IMR-90 (cell line): ENCODE data around the gene AP4S1. TPM values are rescaled to one million over a fixed set of nuclear protein-coding genes. Genes with fewer than 3 reads are reported as not detected.
A peak's percentile ranks its signal among the peaks of the same experiment; 100 is the strongest.

ENCODE experiments used
- ATAC-seq: fragments of 200-7000 bp; cut with Tn5 transposase; 2 replicates; pipeline ENCODE4 v1.9.1; 2020; ENCODE audit warnings: low read depth, mild to moderate bottlenecking, moderate library complexity
- BruUV-seq: library from RNA; stranded (reverse); fragments of 400-500 nt; replicated peaks from 2 replicates; lab custom pipeline; 2021; lab: Mats Ljungman, UMichigan
- CTCF ChIA-PET: fragments of 300-600 bp; formaldehyde crosslinking; extraction: SDS; loops from one replicate; lab custom pipeline; 2021; ENCODE audit warnings: antibody characterized with exemption; lab: Yijun Ruan, JAX
- POLR2A ChIA-PET: fragments of 300-600 bp; sonication (Branson Sonifier 250); formaldehyde crosslinking; loops from one replicate; lab custom pipeline; 2022; ENCODE audit warnings: antibody characterized with exemption; ENCODE audit not compliant: unreplicated experiment; lab: Charles Lee
- DNase-seq: peaks from one replicate; pipeline ENCODE4 v3.0.0; 2013
- H2AFZ ChIP-seq: replicated peaks from 2 replicates; pipeline ENCODE3; 2013; ENCODE audit warnings: low read length, mild to moderate bottlenecking; ENCODE audit not compliant: poor library complexity
- H2AK5ac ChIP-seq: 2 replicates; pipeline ENCODE4 v1.6.1; 2013; ENCODE audit warnings: low read depth, low read length, inconsistent platforms
- H2AK9ac ChIP-seq: replicated peaks from 2 replicates; pipeline ENCODE3; 2013; ENCODE audit warnings: mild to moderate bottlenecking, low read depth, low read length, moderate library complexity; ENCODE audit not compliant: poor library complexity
- H2BK120ac ChIP-seq: 2 replicates; pipeline ENCODE4 v1.6.1; 2013; ENCODE audit warnings: low read depth, low read length, inconsistent platforms
- H2BK15ac ChIP-seq: 3 replicates; pipeline ENCODE4 v1.6.1; 2013; ENCODE audit warnings: low read depth, low read length, inconsistent platforms
- H2BK20ac ChIP-seq: 2 replicates; pipeline ENCODE4 v1.6.1; 2013; ENCODE audit warnings: low read depth, mild to moderate bottlenecking, inconsistent platforms, low read length, moderate library complexity
- H2BK5ac ChIP-seq: 2 replicates; pipeline ENCODE4 v1.6.1; 2013; ENCODE audit warnings: mild to moderate bottlenecking, low read depth, low read length, inconsistent platforms; ENCODE audit not compliant: poor library complexity, severe bottlenecking
- H3K14ac ChIP-seq: replicated peaks from 2 replicates; pipeline ENCODE4 v1.6.1; 2013; ENCODE audit warnings: low read depth, low read length, inconsistent platforms
- H3K18ac ChIP-seq: 2 replicates; pipeline ENCODE4 v1.6.1; 2013; ENCODE audit warnings: low read depth, low read length, control low read depth
- H3K23ac ChIP-seq: 2 replicates; pipeline ENCODE4 v1.6.1; 2013; ENCODE audit warnings: low read depth, low read length, inconsistent platforms
- H3K27ac ChIP-seq: 2 replicates; pipeline ENCODE4 v1.5.1; 2013; ENCODE audit warnings: mild to moderate bottlenecking, control low read depth, low read length; ENCODE audit not compliant: insufficient read depth
- H3K27me3 ChIP-seq: 2 replicates; pipeline ENCODE4 v1.6.1; 2013; ENCODE audit warnings: low read length; ENCODE audit not compliant: control insufficient read depth, insufficient read depth
- H3K36me3 ChIP-seq: 2 replicates; pipeline ENCODE4 v1.6.1; 2013; ENCODE audit warnings: low read length, mixed read lengths; ENCODE audit not compliant: control insufficient read depth, insufficient read depth
- H3K4ac ChIP-seq: 2 replicates; pipeline ENCODE4 v1.6.1; 2013; ENCODE audit warnings: low read depth, low read length, inconsistent platforms
- H3K4me1 ChIP-seq: 2 replicates; pipeline ENCODE4 v1.6.1; 2013; ENCODE audit warnings: low read length, mixed read lengths; ENCODE audit not compliant: control insufficient read depth, insufficient read depth
- H3K4me2 ChIP-seq: 2 replicates; pipeline ENCODE4 v1.6.1; 2013; ENCODE audit warnings: low read depth, mild to moderate bottlenecking, control low read depth, low read length, moderate library complexity
- H3K4me3 ChIP-seq: 2 replicates; pipeline ENCODE4 v1.5.1; 2013; ENCODE audit warnings: low read depth, mild to moderate bottlenecking, control low read depth, low read length, moderate library complexity; ENCODE audit not compliant: insufficient read depth
- H3K56ac ChIP-seq: 2 replicates; pipeline ENCODE4 v1.6.1; 2013; ENCODE audit warnings: low read length, inconsistent platforms; ENCODE audit not compliant: insufficient read depth; ENCODE audit errors: extremely low read depth
- H3K79me1 ChIP-seq, 2 experiments: 2 replicates each; pipeline ENCODE4 v1.6.1; 2013; ENCODE audit warnings: low read length in 2 of 2, inconsistent platforms in 1 of 2, low read depth in 1 of 2
- H3K9ac ChIP-seq: 2 replicates; pipeline ENCODE4 v1.6.1; 2013; ENCODE audit warnings: low read depth, low read length, control low read depth
- H3K9me1 ChIP-seq: 2 replicates; pipeline ENCODE4 v1.6.1; 2013; ENCODE audit warnings: low read length, inconsistent platforms; ENCODE audit not compliant: insufficient read depth
- H3K9me3 ChIP-seq: 2 replicates; pipeline ENCODE4 v1.6.1; 2013; ENCODE audit warnings: low read length; ENCODE audit not compliant: control insufficient read depth, insufficient read depth
- H4K20me1 ChIP-seq: 2 replicates; pipeline ENCODE4 v1.6.1; 2013; ENCODE audit warnings: low read length, inconsistent platforms; ENCODE audit not compliant: insufficient read depth
- H4K5ac ChIP-seq: 2 replicates; pipeline ENCODE4 v1.6.1; 2013; ENCODE audit warnings: mild to moderate bottlenecking, low read depth, low read length, control low read depth
- H4K8ac ChIP-seq, 2 experiments: 2 replicates each; pipeline ENCODE4 v1.6.1; 2013; ENCODE audit warnings: low read depth in 2 of 2, low read length in 2 of 2, control low read depth in 1 of 2, inconsistent platforms in 1 of 2
- H4K91ac ChIP-seq: 2 replicates; pipeline ENCODE4 v1.6.1; 2013; ENCODE audit warnings: low read depth, low read length, inconsistent platforms; ENCODE audit not compliant: insufficient read depth
- BHLHE40 ChIP-seq: fragments of 150-350 bp; IDR thresholded peaks from 2 replicates; pipeline ENCODE4 v1.6.1; 2016; ENCODE audit warnings: mild to moderate bottlenecking, low read depth, low read length
- CEBPB ChIP-seq: IDR thresholded peaks from 2 replicates; pipeline ENCODE4 v1.6.1; 2012; ENCODE audit warnings: low read depth, low read length, improper control_type of control experiment
- FOS ChIP-seq: fragments of 150-350 bp; IDR thresholded peaks from 2 replicates; pipeline ENCODE4 v1.6.1; 2016; ENCODE audit warnings: low read depth, low read length
- MAFK ChIP-seq: IDR thresholded peaks from 2 replicates; pipeline ENCODE4 v1.6.1; 2012; ENCODE audit warnings: low read depth, low read length, improper control_type of control experiment
- MXI1 ChIP-seq: IDR thresholded peaks from 2 replicates; pipeline ENCODE4 v1.6.1; 2012; ENCODE audit warnings: low read depth, mild to moderate bottlenecking, low read length, moderate library complexity, borderline replicate concordance
- NFE2L2 ChIP-seq: fragments of 150-350 bp; IDR thresholded peaks from 2 replicates; pipeline ENCODE4 v1.6.1; 2016; ENCODE audit warnings: low read depth, mild to moderate bottlenecking, low read length
- POLR2A ChIP-seq: IDR thresholded peaks from 2 replicates; pipeline ENCODE4 v1.6.1; 2012; ENCODE audit warnings: mild to moderate bottlenecking, low read depth, low read length
- RCOR1 ChIP-seq: IDR thresholded peaks from 2 replicates; pipeline ENCODE4 v1.6.1; 2012; ENCODE audit warnings: mild to moderate bottlenecking, low read length, improper control_type of control experiment; ENCODE audit not compliant: insufficient replicate concordance
- RFX5 ChIP-seq: IDR thresholded peaks from 2 replicates; pipeline ENCODE4 v1.8.0; 2012; ENCODE audit warnings: low read depth, mild to moderate bottlenecking, low read length, moderate library complexity
- SMC3 ChIP-seq: fragments of 150-350 bp; IDR thresholded peaks from 2 replicates; pipeline ENCODE4 v1.6.1; 2016; ENCODE audit warnings: low read depth, mild to moderate bottlenecking, antibody characterized with exemption, low read length, moderate library complexity
- USF2 ChIP-seq: fragments of 150-350 bp; IDR thresholded peaks from 2 replicates; pipeline ENCODE4 v1.6.1; 2017; ENCODE audit warnings: mild to moderate bottlenecking, antibody characterized with exemption, low read length, low read depth
- WGBS, 2 experiments: methylation state at CpG; one replicate each; pipeline versions ENCODE4 v1.1.5 to v1.1.7; 2013; ENCODE audit warnings: missing lambda C conversion rate in 2 of 2; ENCODE audit not compliant: insufficient read length in 1 of 2; ENCODE audit errors: extremely low coverage in 2 of 2; 5-methylcytosine and 5-hydroxymethylcytosine counted together
- dilution Hi-C: fragments of 300-500 bp; cut with HindIII; formaldehyde crosslinking; loops from one replicate; pipeline ENCODE4 v1.14.3; 2018; ENCODE audit warnings: low sequenced_read_pairs; ENCODE audit not compliant: unreplicated experiment
- in situ Hi-C: fragments of 300-500 bp; cut with MboI; formaldehyde crosslinking; loops from 3 replicates; pipeline ENCODE4 v1.14.3; 2019; ENCODE audit warnings: low sequenced_read_pairs, inconsistent platforms, mixed read lengths
- intact Hi-C: fragments of 100-400 bp; cut with micrococcal nuclease; formaldehyde crosslinking; loops from 2 replicates; pipeline ENCODE4 v1.10.0; 2022
- polyA plus RNA-seq, 3 experiments: library from polyadenylated mRNA; depleted of rRNA; stranded (reverse); fragments of >200 nt; gene quantifications; 2 replicates each; pipeline ENCODE4 v1.2.3, GENCODE V29; 2012; ENCODE audit warnings: low replicate concordance in 1 of 3
- total RNA-seq: library from RNA; depleted of rRNA; stranded (reverse); fragments of >200 nt; gene quantifications from 2 replicates; pipeline ENCODE4 v1.2.3, GENCODE V29; 2012

Gene AP4S1
- total and polyA plus RNA-seq, 2 of the 4 experiments (the other 2 are of a cell fraction) = 2.7 to 4.5 TPM

DNA sequence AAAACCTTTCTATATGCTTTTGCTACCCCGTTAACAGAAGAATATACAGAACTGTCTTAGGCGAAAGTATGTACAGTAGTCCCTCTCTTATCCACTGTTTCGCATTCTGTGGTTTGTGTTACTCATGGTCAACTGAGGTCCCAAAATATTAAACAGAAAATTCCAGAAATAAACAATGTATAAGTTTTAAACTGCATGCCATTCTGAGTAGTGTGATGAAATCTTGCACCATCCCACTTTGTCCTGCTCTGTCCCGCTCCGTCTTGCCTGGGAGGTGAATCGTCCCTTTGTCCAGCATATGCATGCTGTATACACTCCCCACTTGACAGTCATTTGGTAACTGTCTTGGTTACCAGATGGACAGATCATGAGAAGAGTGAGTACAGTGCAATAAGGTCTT is 70.8 kb downstream of the AP4S1 start:
- peak overlapping the region; percentile 38; the same call in 1 of the 2 replicates for H2AK5ac ChIP-seq
- ChIA-PET CTCF (no interaction called here), POLR2A (no interaction called here)
- WGBS, 2 experiments = no CpG with 5 or more reads among the region's 6 CpGs
- no TSS peak for BruUV-seq
- H2BK20ac ChIP-seq = peak overlapping the region; percentile 94
- no peaks in the 10 kb centered on the region for H3K27me3 ChIP-seq
- no peaks in the 10 kb centered on the region for H4K20me1 ChIP-seq
- peak overlapping the region; percentile 81 for H2BK120ac ChIP-seq
- peak overlapping the region; percentile 95 for H3K4ac ChIP-seq
- intact Hi-C loops = no loop called here
- H3K9ac ChIP-seq = no peak overlapping the region
- H2AFZ ChIP-seq = no peak overlapping the region
- H3K27ac ChIP-seq = peak overlapping the region; percentile 2; the same call in 1 of the 2 replicates
- peak overlapping the region; percentile 15 for H3K14ac ChIP-seq
- peak overlapping the region; percentile 77; the same call in 1 of the 3 replicates for H2BK15ac ChIP-seq
- no peak overlapping the region for H3K4me3 ChIP-seq
- H3K9me1 ChIP-seq = peaks cover 14% of the 10 kb centered on the region
- dilution Hi-C loops = no loop called here
- H3K36me3 ChIP-seq = peaks cover 17% of the 10 kb centered on the region
- ATAC-seq (peak; percentile 93), DNase-seq (peak; percentile 88)
- peak overlapping the region in 1 of 2 experiments; percentile 81; a peak in 3 of 4 replicates for H4K8ac ChIP-seq
- peak overlapping the region; percentile 86; the same call in 1 of the 2 replicates for H3K23ac ChIP-seq
- no peak for TF ChIP-seq MXI1
- peak; percentile 97 for TF ChIP-seq CEBPB
- TF ChIP-seq FOS = peak; percentile 54; the same call in 1 of the 2 replicates
- no peak for TF ChIP-seq RFX5
- no peak for TF ChIP-seq USF2
- no peak for TF ChIP-seq BHLHE40
- TF ChIP-seq MAFK = no peak
- no peak for TF ChIP-seq NFE2L2
- TF ChIP-seq SMC3 = no peak
- no peak for TF ChIP-seq POLR2A
- TF ChIP-seq RCOR1 = no peak
- H3K56ac ChIP-seq = peak overlapping the region; percentile 50; the same call in 1 of the 2 replicates
- in situ Hi-C loops = no loop called here
- no peaks in the 10 kb centered on the region for H3K9me3 ChIP-seq
- peak overlapping the region; percentile 55; the same call in 1 of the 2 replicates for H3K4me2 ChIP-seq
- H3K18ac ChIP-seq = no peak overlapping the region; the same call in 1 of the 2 replicates
- peak overlapping the region; percentile 78 for H2BK5ac ChIP-seq
- no peak overlapping the region for H2AK9ac ChIP-seq
- H3K79me1 ChIP-seq = peaks cover 4% of the 10 kb centered on the region in 2 experiments; a peak in 1 of 4 replicates
- H4K5ac ChIP-seq = no peak overlapping the region
- H4K91ac ChIP-seq = peak overlapping the region; percentile 92
- peaks cover 9% of the 10 kb centered on the region for H3K4me1 ChIP-seq
